ENCODE measurements around the gene SFXN5. TPM values are rescaled to one million over a fixed set of nuclear protein-coding genes. Genes with fewer than 3 reads are reported as not detected.

SFXN5 gene
- total RNA-seq, 1 donor from 2014 or later, result 29.8 TPM

- Mint-ChIP-seq H3K27ac (ENCODE audit: unreplicated experiment) (no peak overlapping the region), H3K36me3 (ENCODE audit: low read depth, unreplicated experiment) (peaks cover 20% of the 10 kb centered on the region), H3K27me3 (ENCODE audit: unreplicated experiment) (peaks cover 4% of the 10 kb centered on the region), H3K4me1 (ENCODE audit: unreplicated experiment) (peaks cover 2% of the 10 kb centered on the region), H3K4me3 (ENCODE audit: unreplicated experiment) (no peak overlapping the region), H3K9me3 (ENCODE audit: unreplicated experiment) (no peaks in the 10 kb centered on the region)
- TF ChIP-seq CTCF (IDR thresholded peaks at IDR 0.05; ENCODE audit: unreplicated experiment), result no peak
- DNase-seq (ENCODE audit: low spot score), result no peak
These were observed 85.4 kb downstream of the SFXN5 start for GRCh38 chr2:72985891-72986683.

- Mint-ChIP-seq H3K4me1 (ENCODE audit: unreplicated experiment) (peaks cover 4% of the 10 kb centered on the region), H3K27ac (ENCODE audit: unreplicated experiment) (no peak overlapping the region), H3K36me3 (ENCODE audit: low read depth, unreplicated experiment) (peaks cover 20% of the 10 kb centered on the region)
These were observed 86.4 kb downstream of the SFXN5 start for GRCh38 chr2:72985136-72985535.

DNA sequence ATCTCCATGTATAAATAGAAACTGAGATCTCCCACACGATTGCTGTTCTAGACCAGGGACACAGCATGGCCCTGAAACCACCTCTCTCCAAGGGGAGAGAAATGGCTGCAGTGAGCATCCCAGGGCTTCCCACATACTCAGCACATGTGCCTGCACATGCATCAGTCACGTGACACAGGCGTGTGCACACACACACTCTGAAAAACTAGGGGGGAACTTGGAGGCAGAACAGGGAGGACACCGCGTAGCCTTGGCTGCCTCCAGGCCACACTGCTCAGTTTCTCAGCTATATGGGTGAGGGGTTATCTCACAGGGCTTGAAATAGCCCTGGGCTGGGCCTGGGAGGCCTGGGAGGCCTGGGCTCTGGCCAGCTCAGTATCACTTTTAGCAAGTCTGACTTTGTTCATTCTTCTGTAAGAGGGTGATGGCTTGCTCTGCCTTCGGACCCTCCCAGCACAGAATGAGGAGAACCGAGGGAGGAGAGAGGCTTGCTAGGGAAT is 87.3 kb downstream of the SFXN5 start:
- peaks cover 6% of the 10 kb centered on the region for H3K4me1 Mint-ChIP-seq (ENCODE audit: unreplicated experiment)
- H3K4me3 Mint-ChIP-seq (ENCODE audit: unreplicated experiment), result no peak overlapping the region
- H3K27ac Mint-ChIP-seq (ENCODE audit: unreplicated experiment), result no peak overlapping the region
- H3K9me3 Mint-ChIP-seq (ENCODE audit: unreplicated experiment), result no peaks in the 10 kb centered on the region
- peaks cover 3% of the 10 kb centered on the region for H3K27me3 Mint-ChIP-seq (ENCODE audit: unreplicated experiment)
- peaks cover 17% of the 10 kb centered on the region for H3K36me3 Mint-ChIP-seq (ENCODE audit: low read depth, unreplicated experiment)
- DNase-seq (ENCODE audit: low spot score), result no peak
- no peak for TF ChIP-seq CTCF (IDR thresholded peaks at IDR 0.05; ENCODE audit: unreplicated experiment)

More at GRCh38 chr2:72985136-72985535, 86.4 kb downstream of the SFXN5 start:
- no peaks in the 10 kb centered on the region for H3K9me3 Mint-ChIP-seq (ENCODE audit: unreplicated experiment)
- no peak overlapping the region for H3K4me3 Mint-ChIP-seq (ENCODE audit: unreplicated experiment)
- H3K27me3 Mint-ChIP-seq (ENCODE audit: unreplicated experiment), result peaks cover 4% of the 10 kb centered on the region
- TF ChIP-seq CTCF (IDR thresholded peaks at IDR 0.05; ENCODE audit: unreplicated experiment), result no peak
- DNase-seq (ENCODE audit: low spot score), result no peak

DNA sequence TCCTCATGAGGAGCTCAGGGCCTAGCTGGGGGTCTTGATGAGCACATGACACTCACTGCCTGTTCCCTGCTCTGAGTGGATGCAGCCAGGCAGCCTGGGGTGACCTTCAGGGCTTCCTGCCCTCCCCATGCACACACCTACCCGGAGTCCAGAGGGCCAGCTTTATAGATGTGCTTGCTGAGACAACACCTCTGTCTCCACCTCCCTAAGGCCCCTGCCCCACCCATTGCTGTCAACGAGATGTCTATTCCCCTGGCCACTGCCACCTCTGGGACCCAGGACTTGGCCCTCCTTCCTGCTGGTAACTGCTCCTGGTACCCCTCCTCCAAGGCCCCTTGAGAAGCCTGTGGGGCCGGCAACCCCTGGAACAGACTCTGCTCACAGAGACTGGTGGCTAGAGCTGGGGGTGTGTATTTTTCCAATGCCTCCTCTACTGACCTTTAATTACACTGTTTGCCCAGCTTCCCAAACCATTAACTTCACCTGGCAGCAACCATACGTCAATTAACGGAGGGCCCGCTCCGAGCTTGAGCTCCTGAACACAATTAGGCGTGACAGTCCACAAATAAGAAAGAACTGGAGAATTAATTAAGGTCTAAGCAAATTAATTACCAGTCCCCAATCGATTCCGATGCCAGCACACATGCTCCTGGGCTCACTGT is 87.9 kb downstream of the SFXN5 start:
- Mint-ChIP-seq H3K9me3 (ENCODE audit: unreplicated experiment) (no peaks in the 10 kb centered on the region), H3K36me3 (ENCODE audit: low read depth, unreplicated experiment) (peaks cover 12% of the 10 kb centered on the region), H3K4me1 (ENCODE audit: unreplicated experiment) (peaks cover 6% of the 10 kb centered on the region), H3K4me3 (ENCODE audit: unreplicated experiment) (no peak overlapping the region), H3K27ac (ENCODE audit: unreplicated experiment) (no peak overlapping the region), H3K27me3 (ENCODE audit: unreplicated experiment) (peaks cover 3% of the 10 kb centered on the region)
- DNase-seq (ENCODE audit: low spot score), result no peak
- no peak for TF ChIP-seq CTCF (IDR thresholded peaks at IDR 0.05; ENCODE audit: unreplicated experiment)
